ENCODE measurements around the gene MT1HL1.

DNA sequence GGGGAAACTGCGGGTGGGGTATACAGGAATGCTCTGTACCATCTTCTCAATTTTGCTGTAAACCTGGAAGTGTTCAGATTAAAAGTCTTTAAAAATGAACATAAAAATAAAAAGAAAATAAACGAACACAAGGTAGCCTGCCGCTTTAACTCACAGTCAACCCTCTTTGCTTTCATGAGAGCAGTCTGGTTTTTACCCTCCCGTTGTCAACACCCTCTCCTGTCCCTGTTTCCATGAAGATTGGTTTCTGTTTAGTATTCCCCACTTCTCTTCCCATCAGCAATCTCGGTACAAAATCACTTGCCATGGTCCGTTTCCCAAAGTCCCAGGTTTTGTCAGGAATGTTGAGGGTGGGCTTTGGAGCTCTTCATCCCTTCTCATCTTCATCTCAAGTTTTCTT is 28.8 kb downstream of the MT1HL1 start:
- TF ChIP-seq CTCF (IDR thresholded peaks at IDR 0.05) (no peak), POLR2A (IDR thresholded peaks at IDR 0.05) (no peak)

Data from testis (tissue), 2 donors.